Activated B cell treated with CpG ODN at 0.5 μM for 24 hours (primary cell): ENCODE measurements around the gene SPRR4. TPM values are rescaled to one million over a fixed set of nuclear protein-coding genes. Genes with fewer than 3 reads are reported as not detected.

Experiments used
- ATAC-seq: fragments of 200-7000 bp; cut with Tn5 transposase; one replicate; pipeline ENCODE4 v1.10.0; 2021; ENCODE audit warnings: low read depth, mild to moderate bottlenecking, moderate library complexity
- CTCF ChIA-PET: fragments of 350-600 bp; sonication (Branson Sonifier 250); formaldehyde crosslinking; loops from one replicate; lab custom pipeline; 2021; ENCODE audit warnings: antibody characterized with exemption; lab: Charles Lee
- POLR2A ChIA-PET: fragments of 350-600 bp; sonication (Branson Sonifier 250); formaldehyde crosslinking; loops from one replicate; lab custom pipeline; 2021; ENCODE audit warnings: antibody characterized with exemption; lab: Charles Lee
- DNase-seq: peaks from one replicate; pipeline ENCODE4 v3.0.0; 2022
- H3K27ac Mint-ChIP-seq: one replicate; pipeline ENCODE4 v1.8.0; 2020; ENCODE audit warnings: mixed read lengths
- H3K27me3 Mint-ChIP-seq: one replicate; pipeline ENCODE4 v1.8.0; 2021; ENCODE audit warnings: mixed read lengths
- H3K36me3 Mint-ChIP-seq: one replicate; pipeline ENCODE4 v1.8.0; 2021; ENCODE audit warnings: low read depth, mixed read lengths
- H3K4me1 Mint-ChIP-seq: one replicate; pipeline ENCODE4 v1.8.0; 2021; ENCODE audit warnings: mixed read lengths
- H3K4me3 Mint-ChIP-seq: one replicate; pipeline ENCODE4 v1.8.0; 2020; ENCODE audit warnings: mild to moderate bottlenecking, mixed read lengths
- H3K9me3 Mint-ChIP-seq: one replicate; pipeline ENCODE4 v1.8.0; 2020; ENCODE audit warnings: mixed read lengths
- intact Hi-C: fragments of 100-400 bp; cut with micrococcal nuclease; formaldehyde crosslinking; loops from one replicate; pipeline ENCODE4 v1.15.1; 2024
- total RNA-seq: library from RNA; stranded (reverse); gene quantifications from 2 replicates; pipeline ENCODE4 v1.2.3, GENCODE V29; 2022
- TF ChIP-seq, protein P1 (sequence below): fragments of 200-600 bp; IDR thresholded peaks from one replicate; pipeline ENCODE4 v1.8.0; 2022; ENCODE audit warnings: antibody characterized with exemption, mild to moderate bottlenecking

SPRR4 gene
- total RNA-seq, 1 donor from 2014 or later, result not detected

DNA sequence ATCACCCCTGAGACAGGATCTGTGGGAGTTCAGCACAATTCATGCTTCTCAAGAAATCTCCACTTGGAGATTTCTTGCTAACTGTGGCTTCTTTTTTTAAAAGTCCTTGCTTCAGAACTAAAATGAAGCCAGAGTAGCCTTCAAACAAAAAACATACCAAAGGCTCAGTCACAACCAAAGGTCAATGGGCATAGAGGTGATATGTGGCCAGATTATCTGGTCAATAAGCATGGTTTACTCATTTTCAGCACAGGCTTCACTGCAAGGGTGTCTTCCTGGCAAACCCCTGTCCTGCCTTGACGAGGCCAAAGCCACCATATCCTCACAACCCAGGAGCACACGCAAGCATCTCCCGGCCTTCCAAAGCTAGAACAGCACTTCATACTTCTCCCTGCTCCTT, 11.2 kb upstream of the SPRR4 start:
- intact Hi-C loops, result no loop called here
- DNase-seq (no peak), ATAC-seq (no peak)
- Mint-ChIP-seq H3K9me3 (no peaks in the 10 kb centered on the region), H3K27me3 (no peaks in the 10 kb centered on the region), H3K27ac (no peak overlapping the region), H3K4me1 (peaks cover 8% of the 10 kb centered on the region), H3K4me3 (no peak overlapping the region), H3K36me3 (no peaks in the 10 kb centered on the region)
- CTCF ChIA-PET, result no interaction called here
- POLR2A ChIA-PET, result no interaction called here
- TF ChIP-seq, protein P1, sequence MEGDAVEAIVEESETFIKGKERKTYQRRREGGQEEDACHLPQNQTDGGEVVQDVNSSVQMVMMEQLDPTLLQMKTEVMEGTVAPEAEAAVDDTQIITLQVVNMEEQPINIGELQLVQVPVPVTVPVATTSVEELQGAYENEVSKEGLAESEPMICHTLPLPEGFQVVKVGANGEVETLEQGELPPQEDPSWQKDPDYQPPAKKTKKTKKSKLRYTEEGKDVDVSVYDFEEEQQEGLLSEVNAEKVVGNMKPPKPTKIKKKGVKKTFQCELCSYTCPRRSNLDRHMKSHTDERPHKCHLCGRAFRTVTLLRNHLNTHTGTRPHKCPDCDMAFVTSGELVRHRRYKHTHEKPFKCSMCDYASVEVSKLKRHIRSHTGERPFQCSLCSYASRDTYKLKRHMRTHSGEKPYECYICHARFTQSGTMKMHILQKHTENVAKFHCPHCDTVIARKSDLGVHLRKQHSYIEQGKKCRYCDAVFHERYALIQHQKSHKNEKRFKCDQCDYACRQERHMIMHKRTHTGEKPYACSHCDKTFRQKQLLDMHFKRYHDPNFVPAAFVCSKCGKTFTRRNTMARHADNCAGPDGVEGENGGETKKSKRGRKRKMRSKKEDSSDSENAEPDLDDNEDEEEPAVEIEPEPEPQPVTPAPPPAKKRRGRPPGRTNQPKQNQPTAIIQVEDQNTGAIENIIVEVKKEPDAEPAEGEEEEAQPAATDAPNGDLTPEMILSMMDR, result no peak

DNA sequence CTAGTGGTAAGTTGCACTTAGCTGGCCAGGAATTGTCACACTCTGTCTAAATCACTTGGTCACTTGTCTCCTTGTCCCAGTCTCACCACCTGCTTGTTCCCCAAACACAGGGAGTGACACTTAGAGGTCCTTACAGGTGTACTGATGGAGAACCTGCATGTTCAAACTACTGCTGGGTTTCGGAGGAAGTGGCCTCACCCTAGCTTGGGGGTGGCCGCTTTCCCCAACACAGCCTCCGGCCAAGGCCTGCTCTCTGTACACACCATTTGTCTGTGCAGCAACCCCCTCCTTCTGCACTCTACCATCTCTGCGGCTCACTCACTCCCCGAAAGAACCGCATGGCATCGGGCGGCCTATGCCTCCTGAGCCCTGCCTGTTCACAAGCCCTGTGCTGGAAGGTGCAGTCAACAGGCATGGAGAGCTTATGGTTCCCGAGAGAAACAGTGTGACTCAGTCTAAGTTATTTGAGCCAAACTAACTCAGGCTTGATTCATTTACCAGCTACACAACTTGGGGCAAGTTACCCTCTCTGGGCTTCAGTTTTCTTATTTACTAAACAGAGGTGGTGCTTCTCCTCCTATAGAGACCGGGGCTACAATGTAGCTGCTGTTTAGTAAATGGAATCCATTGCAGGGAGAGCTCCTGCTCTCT, 10.5 kb upstream of the SPRR4 start:
- H3K27me3 Mint-ChIP-seq, result no peaks in the 10 kb centered on the region
- no peak overlapping the region for H3K27ac Mint-ChIP-seq
- ATAC-seq (no peak), DNase-seq (no peak)
- intact Hi-C loops, result no loop called here
- no peaks in the 10 kb centered on the region for H3K9me3 Mint-ChIP-seq
- ChIA-PET POLR2A (no interaction called here), CTCF (no interaction called here)
- no peak overlapping the region for H3K4me3 Mint-ChIP-seq
- TF ChIP-seq, protein P1, result no peak
- H3K36me3 Mint-ChIP-seq, result no peaks in the 10 kb centered on the region
- peaks cover 8% of the 10 kb centered on the region for H3K4me1 Mint-ChIP-seq

DNA sequence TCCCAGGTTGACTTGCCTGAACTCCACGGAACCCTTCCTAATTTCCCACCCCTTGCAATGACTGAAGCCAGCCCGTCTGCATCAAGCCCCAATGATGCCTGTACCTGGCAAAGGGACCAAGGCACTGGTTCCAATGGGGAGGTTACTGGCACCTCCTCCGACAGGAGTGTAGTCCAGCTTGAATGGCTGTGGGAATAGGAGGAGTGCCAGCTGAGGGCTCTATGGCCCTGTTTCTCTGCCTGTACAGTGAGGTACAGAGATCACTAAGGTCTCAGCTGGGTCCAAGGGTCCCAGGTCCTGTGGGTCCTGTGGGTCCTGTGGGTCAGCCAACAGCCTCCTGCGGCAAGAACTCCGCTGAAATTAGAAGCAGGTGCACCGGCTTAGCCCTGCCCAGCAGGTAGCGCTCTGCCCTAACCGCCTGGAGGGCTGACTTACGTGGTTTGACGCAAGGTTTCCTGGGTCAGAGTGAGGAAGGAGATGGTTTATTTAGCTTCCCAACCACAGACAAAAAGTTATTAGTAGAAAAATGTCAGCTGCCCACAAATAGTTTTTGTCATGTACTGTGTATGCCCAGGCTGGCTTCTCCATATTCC, 9.9 kb upstream of the SPRR4 start:
- H3K36me3 Mint-ChIP-seq, result no peaks in the 10 kb centered on the region
- H3K9me3 Mint-ChIP-seq, result no peaks in the 10 kb centered on the region
- ChIA-PET POLR2A (no interaction called here), CTCF (no interaction called here)
- TF ChIP-seq, protein P1, result no peak
- peaks cover 8% of the 10 kb centered on the region for H3K4me1 Mint-ChIP-seq
- H3K27ac Mint-ChIP-seq, result no peak overlapping the region
- ATAC-seq (no peak), DNase-seq (no peak)
- no peak overlapping the region for H3K4me3 Mint-ChIP-seq
- intact Hi-C loops, result no loop called here
- peaks cover 1% of the 10 kb centered on the region for H3K27me3 Mint-ChIP-seq

DNA sequence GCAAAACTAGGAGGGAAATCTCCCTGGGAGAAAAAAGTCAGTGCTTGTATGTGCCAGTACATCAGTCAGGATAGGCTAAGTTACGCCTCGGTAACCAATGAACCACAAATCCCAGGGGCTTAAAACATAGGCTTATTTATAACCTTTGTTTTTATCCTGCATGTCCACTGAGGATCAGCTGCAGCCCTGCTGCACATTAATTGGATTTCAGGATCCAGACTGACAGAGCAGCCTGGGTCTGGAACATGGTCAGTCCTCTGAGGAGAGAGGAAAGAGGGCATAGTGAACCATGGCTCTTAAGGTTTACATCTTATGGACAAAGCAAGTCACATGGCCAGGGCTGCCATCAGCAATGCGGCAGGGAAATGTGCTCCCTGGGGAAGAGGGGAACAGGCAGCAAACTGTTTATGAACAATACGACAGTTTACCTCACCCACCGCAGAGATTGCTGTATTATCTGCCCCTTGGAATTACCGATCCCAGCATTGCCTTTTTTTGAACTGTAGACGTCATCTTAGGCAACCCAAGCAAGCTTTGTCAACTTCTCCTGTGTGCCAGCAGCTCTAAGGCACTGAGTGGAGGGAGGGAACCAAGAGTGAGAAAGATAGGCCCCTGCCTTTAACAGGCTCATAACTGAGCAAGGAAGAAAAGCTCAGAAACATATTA, 9.1 kb upstream of the SPRR4 start:
- H3K9me3 Mint-ChIP-seq, result no peaks in the 10 kb centered on the region
- no peaks in the 10 kb centered on the region for H3K36me3 Mint-ChIP-seq
- DNase-seq, result no peak
- H3K27me3 Mint-ChIP-seq, result peaks cover 2% of the 10 kb centered on the region
- POLR2A ChIA-PET, result no interaction called here
- CTCF ChIA-PET, result no interaction called here
- no peak overlapping the region for H3K27ac Mint-ChIP-seq
- peaks cover 8% of the 10 kb centered on the region for H3K4me1 Mint-ChIP-seq
- TF ChIP-seq, protein P1, result no peak
- no peak overlapping the region for H3K4me3 Mint-ChIP-seq
- no peak for ATAC-seq
- intact Hi-C loops, result no loop called here

DNA sequence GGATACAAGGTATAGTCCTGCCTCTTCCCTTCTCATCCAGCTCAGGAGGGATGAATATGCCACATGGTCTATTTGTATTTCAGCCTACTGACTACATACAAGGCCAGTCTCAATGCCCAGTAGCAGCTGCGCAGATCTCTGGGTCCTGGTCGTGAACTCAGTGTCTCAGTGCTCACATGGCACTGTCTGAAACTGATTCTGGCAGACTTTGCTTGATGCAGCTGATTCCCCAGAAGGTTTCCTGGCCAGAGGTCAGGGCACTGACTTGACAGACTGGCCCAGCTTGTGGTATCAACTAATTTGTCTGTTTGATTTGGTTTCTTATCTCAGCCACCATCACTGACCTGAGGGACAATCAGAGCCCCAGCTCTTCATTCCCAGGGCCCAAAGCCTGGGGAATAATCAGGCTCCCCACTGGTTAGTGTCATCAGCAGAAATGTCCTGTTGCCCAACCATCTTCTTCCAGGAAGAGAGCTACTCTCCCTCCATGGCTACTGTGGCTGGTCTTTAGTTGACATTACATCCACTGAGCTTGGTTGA, 7.5 kb upstream of the SPRR4 start:
- TF ChIP-seq, protein P1, result no peak

More for the DNA sequence above, 7.5 kb upstream of the SPRR4 start:
- Mint-ChIP-seq H3K27ac (no peak overlapping the region), H3K36me3 (no peaks in the 10 kb centered on the region), H3K4me3 (no peak overlapping the region), H3K27me3 (peaks cover 2% of the 10 kb centered on the region), H3K9me3 (no peaks in the 10 kb centered on the region), H3K4me1 (peaks cover 8% of the 10 kb centered on the region)
- no peak for ATAC-seq
- intact Hi-C loops, result no loop called here
- DNase-seq, result no peak
- ChIA-PET CTCF (no interaction called here), POLR2A (no interaction called here)
